ENCODE results near the gene SZRD1. TPM values are rescaled to one million over a fixed set of nuclear protein-coding genes. Genes with fewer than 3 reads are reported as not detected.
"Not testable (repeated sequence)": the region's sequence is repeated elsewhere in the genome, so short reads cannot be mapped to it uniquely, and the experiment has no call there.

Gene SZRD1
- total RNA-seq, 1 donor, result 72.5 TPM

- peak within 1 kb of the TSS; percentile 82 for H3K4me3 ChIP-seq (ENCODE audit: low read depth, low read length)
- DNase-seq (ENCODE audit: low read depth), result peak; percentile 92
- TF ChIP-seq, protein P1, sequence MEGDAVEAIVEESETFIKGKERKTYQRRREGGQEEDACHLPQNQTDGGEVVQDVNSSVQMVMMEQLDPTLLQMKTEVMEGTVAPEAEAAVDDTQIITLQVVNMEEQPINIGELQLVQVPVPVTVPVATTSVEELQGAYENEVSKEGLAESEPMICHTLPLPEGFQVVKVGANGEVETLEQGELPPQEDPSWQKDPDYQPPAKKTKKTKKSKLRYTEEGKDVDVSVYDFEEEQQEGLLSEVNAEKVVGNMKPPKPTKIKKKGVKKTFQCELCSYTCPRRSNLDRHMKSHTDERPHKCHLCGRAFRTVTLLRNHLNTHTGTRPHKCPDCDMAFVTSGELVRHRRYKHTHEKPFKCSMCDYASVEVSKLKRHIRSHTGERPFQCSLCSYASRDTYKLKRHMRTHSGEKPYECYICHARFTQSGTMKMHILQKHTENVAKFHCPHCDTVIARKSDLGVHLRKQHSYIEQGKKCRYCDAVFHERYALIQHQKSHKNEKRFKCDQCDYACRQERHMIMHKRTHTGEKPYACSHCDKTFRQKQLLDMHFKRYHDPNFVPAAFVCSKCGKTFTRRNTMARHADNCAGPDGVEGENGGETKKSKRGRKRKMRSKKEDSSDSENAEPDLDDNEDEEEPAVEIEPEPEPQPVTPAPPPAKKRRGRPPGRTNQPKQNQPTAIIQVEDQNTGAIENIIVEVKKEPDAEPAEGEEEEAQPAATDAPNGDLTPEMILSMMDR (IDR thresholded peaks at IDR 0.05; ENCODE audit: insufficient read depth, low read depth, low read length), result peak; percentile 23
These were observed 14.8 kb upstream of the SZRD1 start, which contains the start of gene FBXO42 for GRCh38 chr1:16351994-16352841. FBXO42 (minus strand) TSS chr1:16352480; CDS start chr1:16315418, 37,062 bp downstream.

DNA sequence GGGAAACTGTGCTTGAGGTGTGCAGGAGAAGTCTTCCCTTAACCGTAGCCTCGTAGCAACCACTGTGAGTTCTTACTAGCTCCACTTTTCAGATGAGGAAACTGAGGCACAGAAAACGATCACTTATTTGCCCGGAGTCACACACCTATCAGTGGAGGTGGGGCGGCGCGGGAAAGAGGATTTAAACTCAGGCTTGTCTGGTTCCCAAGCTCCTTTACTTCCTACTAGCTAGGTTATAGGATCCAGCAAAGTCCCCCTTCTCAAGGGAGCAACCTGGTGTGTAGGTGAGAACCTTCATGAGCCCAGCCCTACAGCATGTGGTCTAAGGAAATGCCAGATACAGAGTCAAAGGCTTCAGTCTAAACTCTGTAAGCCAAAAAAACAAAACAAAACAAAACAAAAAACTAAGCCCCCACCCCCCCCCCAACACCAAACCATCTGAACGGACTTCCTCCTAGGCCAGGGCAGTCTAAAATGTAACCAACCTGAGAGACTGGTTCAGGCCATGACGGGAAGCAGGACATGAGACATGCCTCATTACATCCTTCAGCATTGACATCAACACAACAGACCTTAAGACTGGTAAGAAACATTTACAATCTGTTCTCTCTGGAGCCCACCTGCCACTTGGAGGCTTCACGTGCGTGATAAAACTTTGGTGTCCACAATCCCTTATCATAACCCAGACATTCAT lies 14.1 kb upstream of the SZRD1 start:
- DNase-seq (ENCODE audit: low read depth), result no peak
- peak overlapping the region; percentile 82 for H3K4me3 ChIP-seq (ENCODE audit: low read depth, low read length)
- TF ChIP-seq, protein P1 (IDR thresholded peaks at IDR 0.05; ENCODE audit: insufficient read depth, low read depth, low read length), result no peak

DNA sequence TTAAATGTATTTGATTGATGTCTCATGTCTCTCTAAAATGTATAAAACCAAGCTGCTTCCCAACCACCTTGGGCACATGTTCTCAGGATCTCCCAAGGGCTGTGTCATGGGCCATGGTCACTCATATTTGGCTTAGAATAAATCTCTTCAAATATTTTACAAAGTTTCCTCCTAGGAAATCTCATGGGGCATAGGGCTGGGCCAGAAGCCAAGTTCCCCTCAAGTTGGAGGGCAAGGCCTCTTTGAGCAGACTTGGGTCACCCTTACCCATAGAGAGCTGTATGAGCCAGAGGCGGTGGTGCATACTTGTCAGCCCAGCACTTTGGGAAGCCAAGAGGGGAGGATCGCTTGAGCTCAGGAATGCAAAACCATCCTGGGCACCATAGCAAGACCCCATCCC lies 12.4 kb upstream of the SZRD1 start:
- DNase-seq (ENCODE audit: low read depth), result no peak
- no peak overlapping the region for H3K4me3 ChIP-seq (ENCODE audit: low read depth, low read length)
- TF ChIP-seq, protein P1 (IDR thresholded peaks at IDR 0.05; ENCODE audit: insufficient read depth, low read depth, low read length), result no peak

DNA sequence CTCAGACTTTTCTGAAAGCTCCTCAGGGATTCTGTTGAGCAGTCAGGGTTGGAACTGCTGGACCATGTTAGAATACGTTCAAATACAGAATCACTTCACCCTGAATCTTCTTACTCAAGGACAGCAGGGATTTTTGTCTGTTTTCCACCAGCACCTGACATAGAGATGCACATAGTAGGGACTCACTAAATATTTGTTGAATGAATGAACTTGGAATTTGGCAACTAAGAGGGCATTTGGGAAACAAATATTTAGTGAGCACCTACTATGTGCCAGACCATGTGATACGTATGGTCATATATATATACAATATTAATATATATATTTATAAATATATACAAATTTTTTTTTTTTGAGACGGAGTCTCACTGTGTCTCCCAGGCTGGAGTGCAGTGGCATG lies 10.2 kb upstream of the SZRD1 start:
- H3K4me3 ChIP-seq (ENCODE audit: low read depth, low read length), result no peak overlapping the region
- TF ChIP-seq, protein P1 (IDR thresholded peaks at IDR 0.05; ENCODE audit: insufficient read depth, low read depth, low read length), result no peak
- no peak for DNase-seq (ENCODE audit: low read depth)

- H3K4me3 ChIP-seq (ENCODE audit: low read depth, low read length), result not testable (repeated sequence)
- peak; percentile 94 for DNase-seq (ENCODE audit: low read depth)
These were observed 1.9 kb upstream of the SZRD1 start for GRCh38 chr1:16365146-16365498.

DNA sequence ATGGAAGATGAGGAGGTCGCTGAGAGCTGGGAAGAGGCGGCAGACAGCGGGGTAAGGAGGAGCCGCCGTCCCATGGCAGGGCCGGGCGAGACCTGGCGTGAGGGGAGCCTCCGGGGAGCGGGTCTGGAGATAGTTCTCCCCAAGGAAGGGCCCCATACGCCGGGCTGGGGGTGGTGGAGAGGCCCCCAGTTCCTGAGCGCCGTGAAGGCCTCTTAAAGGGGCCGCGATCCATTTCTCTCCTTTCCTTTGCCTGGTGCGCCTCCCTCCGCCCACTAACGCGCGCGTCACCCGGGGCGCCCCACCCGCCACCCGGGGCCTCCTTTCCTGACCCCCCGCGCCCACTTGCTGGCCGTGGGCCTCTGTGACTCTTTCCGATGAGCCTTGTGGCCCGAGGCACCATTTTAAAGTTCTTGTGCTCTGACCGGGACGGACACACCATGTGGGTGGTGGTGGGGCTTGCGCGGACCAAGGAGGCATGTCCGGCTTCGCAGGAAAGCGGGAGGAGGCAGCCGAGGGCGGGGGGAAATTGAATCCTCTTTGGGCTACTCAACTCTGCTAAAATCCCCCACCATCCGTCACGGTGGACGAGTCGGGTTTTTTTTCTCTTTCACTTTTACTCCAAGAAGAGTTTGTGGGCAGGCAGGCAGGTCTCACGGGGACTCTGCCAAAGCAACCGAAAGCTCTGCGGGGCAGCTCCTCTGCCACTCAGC lies 371 bp downstream of the SZRD1 start:
- peak; percentile 88 for DNase-seq (ENCODE audit: low read depth)
- H3K4me3 ChIP-seq (ENCODE audit: low read depth, low read length), result peak overlapping the region; percentile 74
- TF ChIP-seq, protein P1 (IDR thresholded peaks at IDR 0.05; ENCODE audit: insufficient read depth, low read depth, low read length), result peak; percentile 9

Data from fibroblast of villous mesenchyme (primary cell).